Measurements from ENCODE around the gene SLC25A26.
"Not testable (repeated sequence)": the region's sequence is repeated elsewhere in the genome, so short reads cannot be mapped to it uniquely, and the experiment has no call there.

Gene SLC25A26

GRCh38 chr3:66271231-66271630 is 50.4 kb downstream of the SLC25A26 start:
- DNase-seq, result no peak

GRCh38 chr3:66272016-66272415 is 51.2 kb downstream of the SLC25A26 start:
- no peak for DNase-seq

GRCh38 chr3:66274837-66275236 is 54.0 kb downstream of the SLC25A26 start:
- not testable (repeated sequence) for DNase-seq

GRCh38 chr3:66276705-66277274 is 56.0 kb downstream of the SLC25A26 start:
- peak; percentile 54 for DNase-seq

GRCh38 chr3:66279168-66279567 is 58.4 kb downstream of the SLC25A26 start:
- no peak for DNase-seq

GRCh38 chr3:66280304-66280703 is 59.5 kb downstream of the SLC25A26 start:
- no peak for DNase-seq

- not testable (repeated sequence) for DNase-seq
Measured at GRCh38 chr3:66291922-66292321, 71.1 kb downstream of the SLC25A26 start.

GRCh38 chr3:66297260-66297873 is 76.6 kb downstream of the SLC25A26 start:
- no peak for DNase-seq

- DNase-seq, result no peak
Measured at GRCh38 chr3:66297900-66298299, 77.1 kb downstream of the SLC25A26 start.

GRCh38 chr3:66298591-66298990 is 77.8 kb downstream of the SLC25A26 start:
- DNase-seq, result no peak

GRCh38 chr3:66299085-66299484 is 78.3 kb downstream of the SLC25A26 start:
- DNase-seq, result not testable (repeated sequence)

- DNase-seq, result no peak
Measured at GRCh38 chr3:66299891-66300290, 79.1 kb downstream of the SLC25A26 start.

GRCh38 chr3:66302288-66302687 is 81.5 kb downstream of the SLC25A26 start:
- DNase-seq, result no peak

- no peak for DNase-seq
Measured at GRCh38 chr3:66303491-66303901, 82.7 kb downstream of the SLC25A26 start.

GRCh38 chr3:66304293-66304692 is 83.5 kb downstream of the SLC25A26 start:
- no peak for DNase-seq

- not testable (repeated sequence) for DNase-seq
Measured at GRCh38 chr3:66306086-66306485, 85.3 kb downstream of the SLC25A26 start.

GRCh38 chr3:66306991-66307390 is 86.2 kb downstream of the SLC25A26 start:
- DNase-seq, result not testable (repeated sequence)

GRCh38 chr3:66312039-66312438 is 91.2 kb downstream of the SLC25A26 start:
- DNase-seq, result no peak

- DNase-seq, result no peak
Measured at GRCh38 chr3:66314455-66314854, 93.7 kb downstream of the SLC25A26 start.

GRCh38 chr3:66317750-66318376 is 97.1 kb downstream of the SLC25A26 start:
- no peak for DNase-seq

GRCh38 chr3:66320390-66320789 is 99.6 kb downstream of the SLC25A26 start:
- DNase-seq, result no peak

GRCh38 chr3:66322436-66322835 is 101.6 kb downstream of the SLC25A26 start:
- no peak for DNase-seq

GRCh38 chr3:66326340-66326739 is 105.5 kb downstream of the SLC25A26 start:
- no peak for DNase-seq

GRCh38 chr3:66335671-66336070 is 114.9 kb downstream of the SLC25A26 start:
- DNase-seq, result no peak
